GM19351 (cell line): ENCODE results near the gene SLC47A2.
"Not testable (repeated sequence)": the region's sequence is repeated elsewhere in the genome, so short reads cannot be mapped to it uniquely, and the experiment has no call there.

Experiments used
- ATAC-seq: cut with Tn5 transposase; IDR thresholded peaks from one replicate; pipeline ENCODE4 v1.9.1; 2021; ENCODE audit warnings: mild to moderate bottlenecking, moderate library complexity; ENCODE audit not compliant: unreplicated experiment

SLC47A2 gene

GRCh38 chr17:19672009-19672750 lies 44.2 kb downstream of the SLC47A2 start:
- no peak for ATAC-seq

GRCh38 chr17:19671433-19671832 lies 45.0 kb downstream of the SLC47A2 start:
- no peak for ATAC-seq

GRCh38 chr17:19670908-19671307 lies 45.5 kb downstream of the SLC47A2 start:
- no peak for ATAC-seq

GRCh38 chr17:19669680-19670079 lies 46.7 kb downstream of the SLC47A2 start:
- not testable (repeated sequence) for ATAC-seq

- no peak for ATAC-seq
Observed at GRCh38 chr17:19664821-19665181, 51.6 kb downstream of the SLC47A2 start.

- ATAC-seq: no peak
Observed at GRCh38 chr17:19664136-19664820, 52.1 kb downstream of the SLC47A2 start.

- ATAC-seq: no peak
Observed at GRCh38 chr17:19663097-19663496, 53.3 kb downstream of the SLC47A2 start.

- no peak for ATAC-seq
Observed at GRCh38 chr17:19661121-19661520, 55.3 kb downstream of the SLC47A2 start.

GRCh38 chr17:19660219-19660870 lies 56.0 kb downstream of the SLC47A2 start:
- ATAC-seq: no peak

GRCh38 chr17:19659366-19660177 lies 56.8 kb downstream of the SLC47A2 start:
- no peak for ATAC-seq

GRCh38 chr17:19656851-19657581 lies 59.4 kb downstream of the SLC47A2 start:
- no peak for ATAC-seq

- ATAC-seq: no peak
Observed at GRCh38 chr17:19656336-19656735, 60.0 kb downstream of the SLC47A2 start.

- no peak for ATAC-seq
Observed at GRCh38 chr17:19654896-19655295, 61.5 kb downstream of the SLC47A2 start.

- no peak for ATAC-seq
Observed at GRCh38 chr17:19654342-19654886, 62.0 kb downstream of the SLC47A2 start.

GRCh38 chr17:19652595-19652994 lies 63.8 kb downstream of the SLC47A2 start:
- ATAC-seq: no peak

GRCh38 chr17:19651451-19652238 lies 64.7 kb downstream of the SLC47A2 start:
- no peak for ATAC-seq

GRCh38 chr17:19650826-19651225 lies 65.6 kb downstream of the SLC47A2 start:
- no peak for ATAC-seq

- no peak for ATAC-seq
Observed at GRCh38 chr17:19649274-19649541, 67.2 kb downstream of the SLC47A2 start.

- peak; percentile 88 for ATAC-seq
Observed at GRCh38 chr17:19648475-19649273, 67.7 kb downstream of the SLC47A2 start, which contains the start of gene ALDH3A2. TSS of gene ALDH3A2 (plus strand) at chr17:19648751. CDS start at chr17:19648972, 221 bp downstream.
